NCI-H446 treated with DMSO at 0.1 percent for 48 hours (cell line): ENCODE measurements around the gene UPK2.
"Not testable (repeated sequence)": the region's sequence is repeated elsewhere in the genome, so short reads cannot be mapped to it uniquely, and the experiment has no call there.

Experiments
- DNase-seq: peaks from one replicate; lab custom pipeline; 2025; lab: John Stamatoyannopoulos, UW

The UPK2 gene

GRCh38 chr11:118938491-118939403, 17.4 kb upstream of the UPK2 start:
- DNase-seq = no peak

- DNase-seq = no peak
These were observed 16.6 kb upstream of the UPK2 start for GRCh38 chr11:118939404-118939915.

DNA sequence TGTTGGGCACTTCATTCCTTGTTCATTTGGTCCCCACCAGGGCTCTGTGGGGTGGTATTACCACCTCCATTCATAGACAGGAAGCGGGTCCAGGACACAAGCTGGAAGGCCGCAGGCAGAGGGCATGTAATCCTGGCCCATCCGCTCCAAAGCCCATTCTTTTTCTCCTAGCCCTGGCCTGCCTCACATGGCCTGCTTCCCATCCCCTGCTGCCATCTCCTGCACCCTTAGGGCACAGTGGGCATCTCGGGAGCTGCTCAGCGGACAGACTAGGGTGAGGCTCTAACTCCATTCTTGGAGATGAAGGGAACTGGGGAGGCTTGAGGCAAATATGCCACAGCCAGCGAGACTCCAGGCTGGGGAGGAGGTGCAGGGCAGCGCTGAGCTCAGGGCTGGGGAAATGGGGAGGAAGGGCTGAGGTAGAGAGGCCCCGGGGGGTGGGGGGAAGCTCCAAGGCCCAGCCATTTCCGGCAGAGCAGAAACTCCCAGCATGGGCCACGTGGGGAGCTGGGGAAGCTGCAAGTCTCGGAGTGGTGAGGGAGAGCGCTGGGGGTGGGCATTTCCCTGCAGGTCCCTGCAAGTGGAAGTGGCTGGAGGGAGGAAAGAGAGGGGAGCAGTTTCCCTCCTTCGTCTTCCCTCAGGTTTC, 16.0 kb upstream of the UPK2 start:
- no peak for DNase-seq

DNA sequence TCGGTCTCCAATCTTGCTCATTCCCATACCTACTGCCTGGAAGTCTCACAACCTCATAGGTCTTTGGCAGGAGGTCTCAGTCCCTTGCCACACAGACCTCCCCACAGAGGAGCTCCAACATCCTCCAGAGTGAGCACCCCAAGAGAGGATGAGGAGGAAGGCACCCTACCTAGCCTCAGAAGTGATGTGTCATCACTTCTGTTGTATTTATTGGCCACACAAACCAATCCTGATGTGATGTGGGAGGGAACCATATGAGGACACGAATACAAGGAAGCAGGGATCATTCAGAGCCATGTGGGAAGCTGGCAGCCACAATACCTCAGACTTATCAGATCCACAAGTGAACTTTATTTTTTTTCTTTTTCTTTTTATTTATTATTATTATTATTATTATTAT, 9.0 kb upstream of the UPK2 start:
- no peak for DNase-seq

DNA sequence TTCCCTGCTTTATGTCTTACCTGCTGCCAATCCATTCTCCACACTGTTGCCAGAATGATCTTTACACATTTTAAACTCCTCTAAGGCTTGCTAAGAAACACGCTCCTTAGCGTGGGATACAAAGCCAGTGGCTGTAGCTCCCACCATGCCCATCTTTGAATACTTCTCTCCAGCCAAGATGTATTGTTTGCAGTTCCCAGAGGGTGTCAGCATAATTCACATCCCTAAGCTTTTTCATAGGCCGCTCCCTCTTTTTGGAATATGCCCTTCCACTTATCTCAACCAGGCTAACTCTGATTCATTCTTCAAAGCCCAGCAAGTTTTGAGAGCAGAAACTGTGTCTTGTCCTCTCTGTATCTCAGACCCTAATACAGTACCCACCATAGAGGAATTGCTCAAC, 8.1 kb upstream of the UPK2 start:
- no peak for DNase-seq

GRCh38 chr11:118953265-118953664, 2.8 kb upstream of the UPK2 start:
- DNase-seq = no peak

DNA sequence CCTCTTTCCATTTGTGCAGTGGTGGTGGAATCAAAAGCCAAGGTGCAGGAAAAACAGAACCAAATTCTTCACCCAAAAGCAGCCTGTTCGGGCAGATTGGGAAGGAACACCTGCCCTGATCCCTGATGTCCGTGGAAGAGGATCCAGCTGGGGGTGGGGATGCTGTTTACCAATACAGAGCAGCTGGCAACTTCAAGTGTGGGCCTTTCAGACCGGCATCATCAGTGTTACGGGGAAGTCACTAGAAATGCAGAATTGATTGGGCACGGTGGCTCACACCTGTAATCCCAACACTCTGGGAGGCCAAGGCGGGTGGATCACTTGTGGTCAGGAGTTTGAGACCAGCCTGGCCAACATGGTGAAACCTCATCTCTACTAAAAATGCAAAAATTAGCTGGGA, 2.1 kb upstream of the UPK2 start:
- DNase-seq = not testable (repeated sequence)

DNA sequence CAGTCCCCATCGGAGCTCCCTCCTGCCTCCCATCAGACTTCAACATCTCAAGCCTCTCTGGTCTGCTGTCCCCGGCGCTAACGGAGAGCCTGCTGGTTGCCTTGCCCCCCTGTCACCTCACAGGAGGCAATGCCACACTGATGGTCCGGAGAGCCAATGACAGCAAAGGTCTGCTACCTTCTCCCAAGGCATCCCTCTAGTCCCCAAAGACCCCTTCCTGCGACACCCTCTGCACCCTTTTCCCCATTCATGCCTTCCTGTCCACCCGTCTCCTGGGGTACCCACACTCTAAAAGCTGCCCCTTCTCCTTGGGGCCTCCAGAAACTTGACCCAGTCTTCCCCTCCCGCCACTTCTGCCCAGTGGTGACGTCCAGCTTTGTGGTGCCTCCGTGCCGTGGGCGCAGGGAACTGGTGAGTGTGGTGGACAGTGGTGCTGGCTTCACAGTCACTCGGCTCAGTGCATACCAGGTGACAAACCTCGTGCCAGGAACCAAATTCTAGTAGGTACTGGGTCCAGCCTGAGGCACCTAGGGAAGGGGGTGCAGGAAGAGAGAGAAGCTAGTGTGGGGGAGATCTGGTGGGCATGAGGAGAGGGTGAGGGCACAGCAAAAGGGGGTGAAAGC, 860 bp downstream of the UPK2 start:
- no peak for DNase-seq

- no peak for DNase-seq
These were observed 1.5 kb downstream of the UPK2 start for GRCh38 chr11:118957549-118957948.

DNA sequence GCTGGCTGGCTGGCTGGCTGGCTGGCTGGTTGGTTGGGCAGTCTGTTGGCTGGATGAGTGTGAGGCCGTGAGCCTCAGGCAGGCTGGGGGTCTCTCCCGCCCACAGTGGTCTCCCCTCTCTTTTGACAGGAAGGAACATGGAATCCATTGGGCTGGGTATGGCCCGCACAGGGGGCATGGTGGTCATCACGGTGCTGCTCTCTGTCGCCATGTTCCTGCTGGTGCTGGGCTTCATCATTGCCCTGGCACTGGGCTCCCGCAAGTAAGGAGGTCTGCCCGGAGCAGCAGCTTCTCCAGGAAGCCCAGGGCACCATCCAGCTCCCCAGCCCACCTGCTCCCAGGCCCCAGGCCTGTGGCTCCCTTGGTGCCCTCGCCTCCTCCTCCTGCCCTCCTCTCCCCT, 1.9 kb downstream of the UPK2 start:
- no peak for DNase-seq

DNA sequence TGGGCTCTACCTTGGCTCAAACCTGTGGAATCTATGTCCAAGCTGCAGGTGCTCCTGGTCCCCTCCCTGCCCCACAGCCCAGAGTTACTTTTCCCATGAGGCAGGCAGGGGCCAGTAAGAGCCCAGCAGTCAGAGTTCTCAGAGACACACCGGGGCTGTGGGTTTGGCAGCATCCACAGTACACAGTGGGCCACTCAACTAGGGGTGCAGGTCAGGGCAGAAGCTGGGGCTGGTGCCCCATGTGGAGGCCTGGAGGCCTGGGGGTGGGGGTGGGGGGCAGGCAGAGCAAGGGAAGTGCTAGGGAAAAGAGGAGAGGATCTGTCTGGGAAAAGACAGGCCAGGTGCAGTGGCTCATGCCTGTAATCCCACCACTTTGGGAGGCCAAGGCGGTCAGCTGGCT, 2.5 kb downstream of the UPK2 start:
- no peak for DNase-seq

- DNase-seq = no peak
These were observed 5.1 kb downstream of the UPK2 start for GRCh38 chr11:118961189-118961588.

GRCh38 chr11:118961591-118961990, 5.5 kb downstream of the UPK2 start:
- no peak for DNase-seq

GRCh38 chr11:118969508-118969907, 13.4 kb downstream of the UPK2 start:
- not testable (repeated sequence) for DNase-seq

DNA sequence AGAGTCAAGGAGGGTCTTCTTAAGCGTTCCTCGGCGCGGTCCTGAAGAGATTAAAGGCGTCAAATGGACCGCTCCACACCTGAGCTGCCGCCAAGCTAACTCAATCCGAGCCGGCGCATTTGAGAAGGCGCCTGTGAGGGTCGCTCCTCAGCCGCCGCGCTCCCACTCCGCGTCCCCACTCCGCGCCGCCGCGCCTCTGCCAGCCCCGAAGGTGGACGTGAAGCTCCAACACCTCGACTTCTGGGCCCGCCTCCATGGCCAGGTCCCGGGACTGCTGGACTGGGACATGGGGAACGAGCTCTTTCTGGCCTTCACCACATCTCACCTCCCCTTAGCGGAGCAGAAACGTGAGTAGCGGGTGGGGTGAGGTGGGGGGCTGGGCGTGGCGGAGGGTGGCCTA, 15.5 kb downstream of the UPK2 start, which contains the start of gene FOXR1:
FOXR1 (plus strand) TSS at position 116 of the 400 bp plus-strand sequence; CDS start at position 287, 171 bp downstream.
- no peak for DNase-seq

DNA sequence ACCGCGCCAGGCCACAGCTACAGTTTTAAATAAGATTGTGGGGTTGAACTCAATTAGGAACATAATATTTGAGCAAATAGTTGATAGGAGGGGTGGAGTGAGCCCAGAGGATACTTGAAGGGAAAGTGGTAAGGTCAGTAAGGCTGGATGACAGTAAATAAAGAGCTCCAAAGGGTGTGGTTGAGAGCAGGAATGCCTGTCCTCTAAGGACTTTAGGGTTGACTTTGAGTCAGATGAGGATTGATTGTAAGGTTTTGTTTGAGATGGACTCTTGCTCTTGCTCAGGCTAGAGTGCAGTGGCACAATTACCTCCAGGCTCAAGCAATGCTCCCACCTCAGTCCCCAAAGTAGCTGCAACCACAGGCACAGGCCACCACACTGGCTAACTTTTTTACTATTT, 17.9 kb downstream of the UPK2 start:
- no peak for DNase-seq

DNA sequence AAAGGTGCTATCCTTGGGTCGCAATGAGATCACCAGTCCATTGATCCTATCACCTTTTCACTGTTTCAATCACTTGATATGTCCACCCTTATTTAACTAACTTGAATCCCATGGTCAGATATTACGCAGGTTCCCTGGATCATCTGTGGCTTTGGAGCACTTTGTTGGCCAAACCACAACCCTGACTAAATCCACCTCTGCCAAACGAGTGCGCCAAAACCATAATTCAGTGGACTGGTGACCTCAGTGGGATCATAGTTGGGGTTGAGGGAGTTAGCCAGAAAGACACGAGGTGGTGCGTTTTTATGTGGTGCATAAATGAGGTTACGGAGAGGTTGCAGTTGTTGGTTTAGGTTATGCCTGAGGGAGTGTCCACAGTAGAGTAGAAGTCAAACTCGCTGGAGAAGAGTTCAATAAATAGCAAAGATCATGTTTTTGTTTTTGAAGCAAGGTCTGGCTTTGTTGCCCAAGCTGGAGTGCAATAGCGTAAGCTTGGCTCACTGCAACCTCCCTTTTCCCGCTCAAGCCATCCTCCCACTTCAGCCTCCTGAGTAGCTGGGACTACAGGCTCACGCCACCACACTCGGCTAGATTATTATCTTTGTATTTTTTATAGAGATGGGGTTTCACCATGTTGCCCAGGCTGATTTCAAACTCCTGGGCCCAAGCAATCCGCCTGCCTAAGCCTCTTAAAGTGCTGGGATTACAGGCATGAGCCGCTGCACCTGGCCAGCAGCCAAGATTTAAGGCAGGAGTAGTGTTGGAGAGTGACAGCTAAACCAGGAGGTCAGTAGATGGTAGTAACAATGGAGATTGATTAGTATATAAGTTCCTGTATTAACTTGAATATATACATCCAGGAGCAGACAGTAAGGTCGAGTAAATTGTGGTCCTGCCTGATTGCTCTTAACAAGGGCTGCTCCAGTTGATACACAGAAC, 19.9 kb downstream of the UPK2 start:
- DNase-seq = no peak

- DNase-seq = no peak
These were observed 23.3 kb downstream of the UPK2 start for GRCh38 chr11:118979434-118979833.

- DNase-seq = no peak
These were observed 24.2 kb downstream of the UPK2 start for GRCh38 chr11:118980191-118980881.

GRCh38 chr11:118984337-118984736, 28.2 kb downstream of the UPK2 start:
- DNase-seq = not testable (repeated sequence)

DNA sequence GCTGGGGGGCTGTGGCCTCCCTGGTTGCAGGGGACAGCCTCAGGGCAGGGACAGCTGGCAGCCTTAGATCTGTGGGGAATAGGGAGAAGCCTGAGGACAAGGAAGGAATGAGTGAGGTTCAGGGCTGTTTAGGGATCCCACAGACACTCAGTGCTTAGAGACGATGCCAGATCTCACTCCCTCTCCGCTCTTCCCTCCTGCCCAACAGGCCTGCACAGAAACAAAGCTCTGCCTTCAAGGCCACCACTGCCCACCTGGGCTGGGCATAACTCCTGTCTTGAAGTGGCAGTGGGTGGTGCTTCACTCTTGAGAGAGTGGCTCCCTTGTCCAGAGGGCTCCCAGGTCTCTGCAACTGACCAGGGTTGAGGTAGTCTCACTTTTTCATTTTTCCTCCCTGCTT, 28.7 kb downstream of the UPK2 start:
- DNase-seq = no peak
